Mesendoderm (in vitro differentiated cells): ENCODE results near the gene NCSTN.

Source experiments
- DNase-seq: peaks from one replicate; pipeline ENCODE4 v3.0.0; 2013
- H2AK5ac ChIP-seq: 2 replicates; pipeline ENCODE4 v1.6.1; 2013; ENCODE audit warnings: low read length, inconsistent platforms
- H2BK120ac ChIP-seq: 2 replicates; pipeline ENCODE4 v1.6.1; 2013; ENCODE audit warnings: low read depth, mild to moderate bottlenecking, low read length, moderate library complexity, mixed read lengths
- H2BK15ac ChIP-seq: replicated peaks from 2 replicates; pipeline ENCODE4 v1.6.1; 2013; ENCODE audit warnings: low read depth, mild to moderate bottlenecking, moderate library complexity
- H2BK5ac ChIP-seq: 2 replicates; pipeline ENCODE4 v1.6.1; 2013; ENCODE audit warnings: low read length, inconsistent platforms
- H3K18ac ChIP-seq: 2 replicates; pipeline ENCODE4 v1.6.1; 2013; ENCODE audit warnings: mild to moderate bottlenecking, low read length, mixed read lengths
- H3K23ac ChIP-seq: one replicate; pipeline ENCODE4 v1.6.1; 2013; ENCODE audit warnings: low read length
- H3K27ac ChIP-seq: 2 replicates; pipeline ENCODE4 v1.5.1; 2013; ENCODE audit warnings: low read depth, mild to moderate bottlenecking, inconsistent platforms, low read length, moderate library complexity
- H3K27me3 ChIP-seq: 2 replicates; pipeline ENCODE4 v1.6.1; 2013; ENCODE audit warnings: low read length, control low read depth, mild to moderate bottlenecking, inconsistent platforms; ENCODE audit not compliant: insufficient read depth, poor library complexity
- H3K36me3 ChIP-seq: 2 replicates; pipeline ENCODE4 v1.6.1; 2013; ENCODE audit warnings: low read length, inconsistent platforms; ENCODE audit not compliant: control insufficient read depth, insufficient read depth
- H3K4ac ChIP-seq: one replicate; pipeline ENCODE4 v1.6.1; 2013; ENCODE audit warnings: low read depth, mild to moderate bottlenecking, low read length, moderate library complexity
- H3K4me1 ChIP-seq: 2 replicates; pipeline ENCODE4 v1.6.1; 2013; ENCODE audit warnings: low read depth, low read length, inconsistent platforms; ENCODE audit not compliant: control insufficient read depth
- H3K4me2 ChIP-seq: 2 replicates; pipeline ENCODE4 v1.6.1; 2013; ENCODE audit warnings: low read length
- H3K4me3 ChIP-seq: 2 replicates; pipeline ENCODE4 v1.5.1; 2013; ENCODE audit warnings: mild to moderate bottlenecking, low read length
- H3K56ac ChIP-seq: one replicate; pipeline ENCODE4 v1.6.1; 2013; ENCODE audit warnings: low read length
- H3K79me1 ChIP-seq: 2 replicates; pipeline ENCODE4 v1.6.1; 2013; ENCODE audit warnings: low read length, inconsistent platforms
- H3K79me2 ChIP-seq: 2 replicates; pipeline ENCODE4 v1.6.1; 2013; ENCODE audit warnings: mild to moderate bottlenecking, low read length; ENCODE audit not compliant: control insufficient read depth, insufficient read depth
- H3K9ac ChIP-seq: 2 replicates; pipeline ENCODE4 v1.6.1; 2013; ENCODE audit warnings: low read length, inconsistent platforms
- H4K5ac ChIP-seq: one replicate; pipeline ENCODE4 v1.6.1; 2013; ENCODE audit warnings: low read length
- H4K8ac ChIP-seq: one replicate; pipeline ENCODE4 v1.6.1; 2013; ENCODE audit warnings: low read depth, mild to moderate bottlenecking, control low read depth, low read length, moderate library complexity
- WGBS: extraction: QIAGEN DNeasy Blood & Tissue Kit; methylation state at CpG from one replicate; pipeline ENCODE4 v1.1.7; 2013; ENCODE audit warnings: low lambda C conversion rate, missing lambda C conversion rate; ENCODE audit not compliant: insufficient coverage; ENCODE audit errors: extremely low coverage; 5-methylcytosine and 5-hydroxymethylcytosine counted together

The NCSTN gene

DNA sequence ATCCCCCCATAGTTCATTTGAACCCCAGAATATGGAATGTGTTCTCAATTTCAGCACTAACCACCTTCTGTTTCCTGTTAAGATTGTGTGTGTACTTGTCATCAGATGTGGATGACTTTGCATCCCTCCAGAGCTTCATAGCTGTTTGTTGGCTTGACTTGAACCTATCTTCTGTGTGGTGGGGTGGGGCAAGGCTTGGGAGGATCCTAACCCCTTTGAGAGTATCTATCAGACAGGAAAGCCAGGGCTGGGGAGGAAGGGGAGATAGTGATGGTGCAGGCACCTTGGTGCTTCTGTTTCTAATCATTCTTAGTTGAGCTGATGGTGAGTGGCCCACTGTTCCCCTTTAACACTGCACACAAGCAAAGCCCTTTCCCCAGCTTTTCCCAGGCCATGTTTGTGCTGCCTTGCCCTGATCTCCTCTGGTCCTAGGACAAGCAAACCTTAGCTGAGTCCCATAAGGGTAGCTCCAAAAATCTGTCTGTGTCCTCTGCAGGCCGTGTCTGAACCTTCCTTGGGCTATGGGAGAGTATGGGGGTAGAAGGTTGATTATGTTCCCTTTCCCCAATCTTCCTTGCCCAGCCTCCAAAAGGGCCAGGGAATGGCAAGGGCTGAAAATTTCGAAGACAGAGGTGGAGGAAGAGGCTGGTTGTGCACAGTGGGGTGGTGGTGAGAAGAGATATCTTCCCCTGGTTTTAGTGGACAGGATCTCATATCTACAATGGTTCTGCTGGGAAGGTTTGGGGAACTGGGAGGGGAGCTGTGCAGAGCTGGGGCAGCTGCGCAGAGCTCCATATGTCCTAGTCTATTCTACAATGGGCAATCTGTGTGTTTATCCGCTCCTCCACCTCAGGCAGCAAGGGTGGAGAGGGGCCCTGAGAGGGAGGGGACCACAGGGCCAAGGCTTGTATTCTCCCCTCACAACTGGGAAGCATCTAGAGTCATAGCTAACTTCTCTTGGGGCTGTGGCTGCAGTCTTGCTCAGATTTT, 25.0 kb downstream of the NCSTN start:
- no CpG with 5 or more reads among the region's 4 CpGs for WGBS
- Histone ChIP-seq H3K23ac (no peak overlapping the region), H3K4me1 (no peaks in the 10 kb centered on the region), H3K56ac (peak overlapping the region; percentile 15), H3K36me3 (no peaks in the 10 kb centered on the region), H4K8ac (no peak overlapping the region), H3K27ac (no peak overlapping the region), H3K27me3 (no peaks in the 10 kb centered on the region), H2AK5ac (no peak overlapping the region), H4K5ac (no peak overlapping the region), H2BK5ac (no peak overlapping the region), H2BK120ac (no peak overlapping the region), H3K4ac (no peak overlapping the region), H3K9ac (no peak overlapping the region), H3K4me3 (no peak overlapping the region), H3K4me2 (no peak overlapping the region), H2BK15ac (no peak overlapping the region), H3K79me2 (no peaks in the 10 kb centered on the region), H3K18ac (no peak overlapping the region), H3K79me1 (no peaks in the 10 kb centered on the region)
- DNase-seq = no peak

DNA sequence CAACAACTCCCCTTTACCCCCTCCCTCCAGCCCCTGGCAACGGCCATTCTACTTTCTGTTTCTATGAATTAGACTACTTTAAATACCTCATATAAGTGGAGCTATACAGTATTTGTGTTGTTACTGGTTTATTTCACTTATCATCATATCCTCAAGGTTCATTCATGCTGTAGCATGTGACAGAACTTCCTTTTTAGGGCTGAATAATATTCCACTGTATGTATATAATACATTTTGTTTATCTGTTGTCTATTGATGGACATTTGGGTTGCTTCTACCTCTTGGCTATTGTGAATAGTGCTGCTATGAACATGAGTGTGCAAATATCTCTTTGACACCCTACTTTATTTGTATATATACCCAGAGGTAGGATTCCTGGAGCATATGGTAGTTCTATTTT, 25.9 kb downstream of the NCSTN start:
- Histone ChIP-seq H2BK15ac (no peak overlapping the region), H3K79me2 (no peaks in the 10 kb centered on the region), H3K4me1 (no peaks in the 10 kb centered on the region), H3K36me3 (no peaks in the 10 kb centered on the region), H3K18ac (no peak overlapping the region), H3K56ac (no peak overlapping the region), H2BK120ac (no peak overlapping the region), H3K4ac (no peak overlapping the region), H2BK5ac (no peak overlapping the region), H3K27ac (no peak overlapping the region), H3K23ac (no peak overlapping the region), H3K79me1 (no peaks in the 10 kb centered on the region), H3K9ac (no peak overlapping the region), H3K4me2 (no peak overlapping the region), H4K5ac (no peak overlapping the region), H2AK5ac (no peak overlapping the region), H4K8ac (no peak overlapping the region), H3K27me3 (no peaks in the 10 kb centered on the region), H3K4me3 (no peak overlapping the region)
- DNase-seq = no peak
- WGBS = 100% methylated on average over 1 of the region's 1 CpG

DNA sequence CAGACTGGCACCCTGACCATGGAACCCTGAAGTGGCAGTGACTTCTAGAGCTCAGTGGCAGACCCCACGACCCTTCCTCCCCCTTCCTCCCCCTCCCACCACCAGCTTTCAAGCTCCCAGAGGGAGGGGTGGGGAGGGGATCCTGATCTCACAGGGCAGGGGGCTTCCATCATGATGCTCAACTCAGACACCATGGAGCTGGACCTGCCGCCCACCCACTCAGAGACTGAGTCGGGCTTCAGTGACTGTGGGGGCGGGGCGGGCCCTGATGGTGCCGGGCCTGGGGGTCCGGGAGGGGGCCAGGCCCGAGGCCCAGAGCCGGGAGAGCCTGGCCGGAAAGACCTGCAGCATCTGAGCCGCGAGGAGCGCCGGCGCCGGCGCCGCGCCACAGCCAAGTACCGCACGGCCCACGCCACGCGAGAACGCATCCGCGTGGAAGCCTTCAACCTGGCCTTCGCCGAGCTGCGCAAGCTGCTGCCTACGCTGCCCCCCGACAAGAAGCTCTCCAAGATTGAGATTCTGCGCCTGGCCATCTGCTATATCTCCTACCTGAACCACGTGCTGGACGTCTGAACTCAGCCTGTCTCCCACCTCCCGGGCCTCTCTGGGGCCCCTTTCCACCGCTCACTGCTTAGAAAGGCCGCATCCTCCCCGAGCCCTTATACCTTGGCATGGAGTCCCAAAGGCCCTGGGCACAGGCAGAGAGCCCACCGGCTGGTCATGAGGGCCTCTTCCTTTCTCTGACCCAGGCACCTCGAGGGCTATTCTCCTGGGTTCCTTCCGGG, 27.6 kb downstream of the NCSTN start:
- H3K56ac ChIP-seq = no peak overlapping the region
- H3K4me2 ChIP-seq = no peak overlapping the region
- H4K5ac ChIP-seq = no peak overlapping the region
- no peak overlapping the region for H2BK15ac ChIP-seq
- H3K79me1 ChIP-seq = no peaks in the 10 kb centered on the region
- no peak overlapping the region for H3K23ac ChIP-seq
- no peak overlapping the region for H4K8ac ChIP-seq
- H3K36me3 ChIP-seq = no peaks in the 10 kb centered on the region
- H3K4me1 ChIP-seq = peaks cover 6% of the 10 kb centered on the region
- H3K9ac ChIP-seq = no peak overlapping the region
- no peak overlapping the region for H3K18ac ChIP-seq
- WGBS = no CpG with 5 or more reads among the region's 42 CpGs
- H3K27ac ChIP-seq = no peak overlapping the region
- no peak overlapping the region for H3K4ac ChIP-seq
- no peak overlapping the region for H2BK5ac ChIP-seq
- H3K27me3 ChIP-seq = no peaks in the 10 kb centered on the region
- no peak overlapping the region for H2AK5ac ChIP-seq
- no peak overlapping the region for H3K4me3 ChIP-seq
- DNase-seq = no peak
- no peaks in the 10 kb centered on the region for H3K79me2 ChIP-seq
- no peak overlapping the region for H2BK120ac ChIP-seq

DNA sequence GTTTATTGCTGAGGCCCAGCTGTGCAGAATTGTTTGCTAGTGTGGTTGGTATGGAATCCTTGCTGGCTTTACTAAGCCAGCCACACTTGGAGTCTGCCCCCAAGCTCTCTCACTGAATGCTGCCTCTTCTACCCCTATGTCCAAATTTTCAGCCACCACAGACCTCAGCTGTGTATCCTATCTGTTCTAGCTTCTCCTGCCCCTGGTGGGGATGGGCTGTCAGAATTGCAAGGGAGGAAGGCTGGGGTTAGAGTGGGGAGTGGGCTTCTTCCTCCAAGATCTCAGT, 28.1 kb downstream of the NCSTN start:
- Histone ChIP-seq H3K79me2 (no peaks in the 10 kb centered on the region), H3K36me3 (no peaks in the 10 kb centered on the region), H3K23ac (no peak overlapping the region), H3K4me3 (no peak overlapping the region), H2BK5ac (no peak overlapping the region), H3K27me3 (no peaks in the 10 kb centered on the region), H3K56ac (no peak overlapping the region), H4K8ac (no peak overlapping the region), H4K5ac (no peak overlapping the region), H2BK15ac (no peak overlapping the region), H3K9ac (no peak overlapping the region), H3K27ac (no peak overlapping the region), H2BK120ac (no peak overlapping the region), H2AK5ac (no peak overlapping the region), H3K4ac (no peak overlapping the region), H3K79me1 (no peaks in the 10 kb centered on the region), H3K4me2 (no peak overlapping the region), H3K18ac (no peak overlapping the region), H3K4me1 (peaks cover 12% of the 10 kb centered on the region)
- no peak for DNase-seq

DNA sequence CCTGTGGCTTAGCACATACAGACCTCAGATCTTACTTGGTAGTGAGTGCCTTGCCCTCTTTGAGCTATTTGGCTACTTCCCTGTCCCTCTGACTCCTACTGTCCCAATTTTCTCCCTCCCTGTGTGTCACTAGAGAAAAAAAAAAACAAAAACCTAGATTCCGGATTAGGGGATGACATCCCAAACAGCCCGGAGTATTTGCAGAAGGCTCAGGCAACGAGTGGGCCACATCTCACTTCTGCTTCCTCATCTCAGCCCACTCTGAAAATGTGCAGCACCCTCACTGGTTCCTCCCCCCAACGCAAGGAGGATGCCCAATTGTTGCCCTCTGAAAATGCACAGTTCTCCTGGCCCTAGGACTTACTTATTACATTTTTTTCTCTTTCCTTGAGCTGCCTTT, 28.6 kb downstream of the NCSTN start:
- H3K79me1 ChIP-seq = no peaks in the 10 kb centered on the region
- WGBS = no CpG with 5 or more reads among the region's 4 CpGs
- no peak for DNase-seq
- no peak overlapping the region for H4K8ac ChIP-seq
- H2BK15ac ChIP-seq = no peak overlapping the region
- no peaks in the 10 kb centered on the region for H3K36me3 ChIP-seq
- H2BK5ac ChIP-seq = no peak overlapping the region
- no peak overlapping the region for H3K56ac ChIP-seq
- H3K27me3 ChIP-seq = no peaks in the 10 kb centered on the region
- no peak overlapping the region for H3K27ac ChIP-seq
- no peak overlapping the region for H2AK5ac ChIP-seq
- peaks cover 13% of the 10 kb centered on the region for H3K4me1 ChIP-seq
- H3K23ac ChIP-seq = no peak overlapping the region
- H3K4ac ChIP-seq = no peak overlapping the region
- no peak overlapping the region for H2BK120ac ChIP-seq
- no peak overlapping the region for H4K5ac ChIP-seq
- no peak overlapping the region for H3K4me3 ChIP-seq
- no peak overlapping the region for H3K4me2 ChIP-seq
- no peak overlapping the region for H3K9ac ChIP-seq
- H3K18ac ChIP-seq = no peak overlapping the region
- no peaks in the 10 kb centered on the region for H3K79me2 ChIP-seq
